HepG2 (cell line): Measurements from ENCODE around the gene THRA. TPM values are rescaled to one million over a fixed set of nuclear protein-coding genes. Genes with fewer than 3 reads are reported as not detected.

ENCODE experiments used
- ATF1 ChIP-seq: IDR thresholded peaks from 2 replicates; pipeline ENCODE4 v1.6.1; 2016; ENCODE audit warnings: mild to moderate bottlenecking, control low read depth
- ATF6 ChIP-seq: sonication (generic); formaldehyde crosslinking; conservative IDR thresholded peaks from 2 replicates; pipeline ENCODE4 v1.4.0; 2020; ENCODE audit warnings: missing genetic modification reagents
- CEBPG ChIP-seq: IDR thresholded peaks from 2 replicates; pipeline ENCODE4 v1.6.1; 2016
- DMTF1 ChIP-seq: sonication (generic); formaldehyde crosslinking; IDR thresholded peaks from 2 replicates; pipeline ENCODE4 v1.4.0; 2020; ENCODE audit warnings: mild to moderate bottlenecking, missing genetic modification reagents
- GLMP ChIP-seq: sonication (generic); formaldehyde crosslinking; IDR thresholded peaks from 2 replicates; pipeline ENCODE4 v1.9.0; 2021; ENCODE audit warnings: missing genetic modification reagents, mild to moderate bottlenecking, borderline replicate concordance
- KLF12 ChIP-seq: sonication (generic); formaldehyde crosslinking; IDR thresholded peaks from 2 replicates; pipeline ENCODE4 v1.4.0; 2020; ENCODE audit warnings: missing genetic modification reagents, borderline replicate concordance
- RFX3 ChIP-seq: IDR thresholded peaks from 2 replicates; pipeline ENCODE4 v1.6.1; 2016; ENCODE audit warnings: missing biosample characterization, missing genetic modification reagents
- UBTF ChIP-seq: sonication (generic); formaldehyde crosslinking; IDR thresholded peaks from 2 replicates; pipeline ENCODE4 v1.4.0; 2020; ENCODE audit warnings: mild to moderate bottlenecking, missing genetic modification reagents
- ZFX ChIP-seq: sonication (generic); formaldehyde crosslinking; IDR thresholded peaks from 2 replicates; pipeline ENCODE4 v1.4.0; 2020; ENCODE audit warnings: mild to moderate bottlenecking, low read depth, missing genetic modification reagents, moderate library complexity
- ZHX2 ChIP-seq, 2 experiments: sonication (generic) in 1 of 2; formaldehyde crosslinking in 1 of 2; IDR thresholded peaks; 2 replicates each; pipeline versions ENCODE4 v1.6.1 to v1.9.0; 2014 to 2022; ENCODE audit warnings: antibody characterized with exemption in 1 of 2, borderline replicate concordance in 1 of 2, inconsistent platforms in 1 of 2, low read depth in 1 of 2, missing genetic modification reagents in 1 of 2
- ZNF101 ChIP-seq: sonication (generic); formaldehyde crosslinking; IDR thresholded peaks from 2 replicates; pipeline ENCODE4 v1.4.0; 2020; ENCODE audit warnings: mild to moderate bottlenecking, low read depth, missing genetic modification reagents, borderline replicate concordance
- ZNF33A ChIP-seq: sonication (generic); formaldehyde crosslinking; IDR thresholded peaks from 2 replicates; pipeline ENCODE4 v1.5.1; 2020; ENCODE audit warnings: missing genetic modification reagents, mild to moderate bottlenecking, moderate library complexity, borderline replicate concordance
- polyA plus RNA-seq, 8 experiments: library from polyadenylated mRNA; depleted of rRNA in 3 of 8; stranded (reverse) in 7 of 8; unstranded in 1 of 8; fragments of >200 nt; fragmentation: Illumina TruSeq in 4 of 8; extraction: Trizol in 4 of 8; gene quantifications; 2 replicates each; pipeline versions ENCODE4 v1.2.1 to v1.2.3, GENCODE V29; 2011 to 2016; ENCODE audit warnings: low read depth in 4 of 8, missing spikeins in 1 of 8, mixed read lengths in 1 of 8; ENCODE audit not compliant: insufficient read depth in 1 of 8
- total RNA-seq, 5 experiments: library from RNA; depleted of rRNA; stranded (reverse); fragments of >200 nt; fragmentation: Illumina TruSeq; extraction: Trizol; gene quantifications; 2 replicates each; pipeline ENCODE4 v1.2.3, GENCODE V29; 2016; ENCODE audit warnings: low read depth in 1 of 5

Gene THRA
- total and polyA plus RNA-seq, 2 of the 13 experiments (the other 11 are each of a cell fraction or from before 2014, with no cell fraction given) = 8.0 to 9.9 TPM

GRCh38 chr17:40072735-40073346 lies 10.1 kb downstream of the THRA start (continued):
- TF ChIP-seq ZHX2 (IDR thresholded peaks at IDR 0.05; ENCODE audit: low read depth) (no peak), ZHX2 (CRISPR knock-in tag; IDR thresholded peaks at IDR 0.05; ENCODE audit: borderline replicate concordance) (no peak), ATF6 (CRISPR knock-in tag) (no peak), ZNF101 (no peak), DMTF1 (peak; percentile 34; the same call in 1 of the 2 replicates), ZFX (peak; percentile 40; the same call in 1 of the 2 replicates), KLF12 (no peak), ATF1 (CRISPR knock-in tag) (no peak), ZNF33A (CRISPR knock-in tag) (no peak), CEBPG (CRISPR knock-in tag) (0 out of 2 replicates have a peak, but pooled peaks have one; percentile 12), GLMP (CRISPR knock-in tag) (no peak), RFX3 (CRISPR knock-in tag) (no peak), UBTF (CRISPR knock-in tag) (no peak)
